Stimulated activated CD4-positive, alpha-beta T cell treated with anti-CD3 and anti-CD28 coated beads, Interleukin-1b, Interleukin-23, amount 100 ng/mL, for 48 hours (primary cell): ENCODE results near the gene PRM1.

Source experiments
- DNase-seq: peaks from one replicate; pipeline ENCODE4 v3.0.0-alpha.2; 2020

The PRM1 gene

DNA sequence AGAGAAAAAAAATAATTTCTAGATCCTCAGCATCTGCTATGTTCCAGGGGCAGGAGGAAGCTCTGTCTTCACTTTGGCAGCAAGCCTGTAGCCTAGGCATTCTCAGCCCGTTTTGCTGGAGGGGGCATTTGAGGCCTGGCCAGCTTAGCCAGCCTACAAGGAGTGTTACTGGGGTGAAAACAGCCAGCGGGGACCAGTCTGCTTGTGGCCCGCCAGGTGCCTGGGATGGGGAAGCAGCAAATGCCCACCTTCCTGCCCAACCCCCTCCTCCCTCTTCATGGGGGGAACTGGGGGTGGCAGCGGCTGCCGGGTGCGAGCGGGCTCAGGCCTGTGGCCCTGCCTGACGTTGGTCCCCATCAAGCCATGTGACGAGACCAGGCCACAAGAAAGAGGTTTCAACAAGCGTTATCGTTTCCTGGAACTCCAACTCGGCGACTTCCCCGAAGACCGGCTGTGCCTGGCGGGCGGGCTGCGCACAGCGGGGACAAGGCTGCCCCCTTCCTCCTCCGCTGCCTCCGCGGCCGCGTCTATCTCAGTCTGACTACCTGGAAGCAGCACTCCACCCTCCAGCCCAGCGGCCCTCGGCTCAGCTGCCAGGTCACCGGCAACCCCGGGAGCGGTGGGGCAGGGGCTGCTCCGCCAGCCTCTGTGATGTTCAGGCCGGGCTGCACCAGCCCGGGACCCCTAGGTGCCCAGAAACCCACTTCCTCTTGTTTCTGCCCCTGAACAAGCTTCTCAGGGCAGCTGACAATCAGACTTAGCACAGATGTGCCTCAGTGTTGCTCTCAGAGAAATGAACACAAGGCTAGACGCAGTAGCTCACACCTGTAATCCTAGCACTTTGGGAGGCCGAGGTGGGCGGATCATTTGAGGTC is 48.0 kb downstream of the PRM1 start:
- DNase-seq, result peak; percentile 95

DNA sequence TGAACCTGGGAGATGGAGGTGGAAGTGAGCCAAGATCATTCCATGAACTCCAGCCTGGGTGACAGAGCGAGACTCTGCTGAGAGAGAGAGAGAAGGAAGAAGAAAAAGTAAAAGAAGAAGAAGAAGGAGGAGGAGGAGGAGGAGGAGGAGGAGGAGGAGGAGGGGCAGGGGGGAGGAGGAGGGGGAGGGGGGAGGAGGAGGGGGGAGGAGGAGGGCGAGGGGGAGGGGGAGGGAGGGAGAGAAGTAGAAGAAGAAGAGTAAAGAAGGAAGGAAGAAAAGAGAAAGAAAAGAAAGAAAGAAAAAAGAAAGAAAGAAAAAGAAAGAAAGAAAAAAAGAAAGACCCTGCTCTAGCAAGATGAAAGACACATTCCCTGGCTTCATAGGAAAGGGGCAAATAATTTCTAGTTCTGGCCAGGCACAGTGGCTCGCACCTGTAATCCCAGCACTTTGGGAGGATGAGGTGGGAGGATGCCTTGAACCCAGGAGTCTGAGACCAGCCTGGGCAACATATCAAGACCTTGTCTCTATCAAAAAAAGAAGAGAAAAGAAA is 48.8 kb downstream of the PRM1 start:
- no peak for DNase-seq

DNA sequence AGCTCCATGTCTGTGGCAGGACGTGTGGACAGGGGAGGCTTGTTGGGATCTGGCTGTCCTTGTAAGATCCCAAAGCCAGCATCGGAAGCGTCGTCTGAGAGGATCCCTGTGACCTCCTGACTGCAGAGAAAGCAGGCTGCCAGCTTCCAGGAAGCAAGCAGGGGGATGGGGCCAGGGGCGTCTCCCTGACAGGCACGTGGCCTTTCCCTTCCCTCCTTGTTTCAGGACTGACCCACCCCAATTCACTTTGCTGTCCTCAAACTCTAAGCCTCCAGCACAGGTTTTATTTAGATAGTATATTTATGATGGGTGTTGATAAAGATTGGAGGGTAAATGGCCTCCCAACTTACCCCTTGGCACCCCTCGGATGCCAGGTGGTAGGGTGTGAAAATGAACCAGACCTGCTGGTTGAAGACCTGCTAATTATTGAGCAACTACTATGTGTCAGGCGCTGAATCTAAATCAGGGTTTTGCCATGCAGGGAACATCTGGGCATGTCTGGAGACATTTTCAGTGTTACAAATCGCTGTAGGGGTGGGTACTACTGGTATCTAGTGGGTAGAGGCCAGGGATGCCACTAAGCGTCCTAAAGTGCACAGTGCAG is 49.7 kb downstream of the PRM1 start:
- DNase-seq, result no peak
